Transverse colon (tissue), 4 donors: ENCODE measurements around the gene GPD2. TPM values are rescaled to one million over a fixed set of nuclear protein-coding genes. Genes with fewer than 3 reads are reported as not detected.

Experiments
- DNase-seq: peaks from one replicate; pipeline ENCODE4 v3.0.0-alpha.2; 2019
- H3K27ac ChIP-seq, 4 donors: fragments of 200-600 bp; sonication (generic); 2 replicates each; pipeline ENCODE4 v1.5.1; 2016 to 2018; ENCODE audit warnings: inconsistent platforms in 4 of 4
- H3K27me3 ChIP-seq: fragments of 200-600 bp; sonication (generic); 2 replicates; pipeline ENCODE4 v1.5.1; 2017; ENCODE audit warnings: inconsistent platforms
- H3K36me3 ChIP-seq, 4 donors: fragments of 200-600 bp; sonication (generic); 2 replicates each; pipeline ENCODE4 v1.5.1; 2017 to 2019; ENCODE audit warnings: inconsistent platforms in 4 of 4
- H3K4me1 ChIP-seq, 4 donors: fragments of 200-600 bp; sonication (generic); 2 replicates each; pipeline ENCODE4 v1.5.1; 2017 to 2020; ENCODE audit warnings: inconsistent platforms in 4 of 4
- H3K4me3 ChIP-seq, 4 donors: fragments of 200-600 bp; sonication (generic); 1 replicate in 1 of 4; 2 replicates in 3 of 4; pipeline versions ENCODE4 v1.5.1 to v1.6.1; 2017 to 2019; ENCODE audit warnings: inconsistent platforms in 4 of 4
- H3K9me3 ChIP-seq, 2 donors: fragments of 200-600 bp; sonication (generic); 2 replicates each; pipeline ENCODE4 v1.5.1; 2017 to 2019; ENCODE audit warnings: inconsistent platforms in 2 of 2
- CTCF ChIP-seq, 5 experiments: fragments of 200-600 bp in 3 of 5; fragments of 450-650 bp in 2 of 5; sonication (generic) in 3 of 5; IDR thresholded peaks; 1 replicate in 2 of 5; 2 replicates in 3 of 5; pipeline ENCODE4 v1.5.1; 2016 to 2017; ENCODE audit warnings: antibody characterized with exemption in 5 of 5, inconsistent platforms in 3 of 5, mild to moderate bottlenecking in 2 of 5, moderate library complexity in 1 of 5
- EP300 ChIP-seq: sonication (generic); formaldehyde crosslinking; IDR thresholded peaks from one replicate; pipeline ENCODE4 v1.6.1; 2017; ENCODE audit warnings: antibody characterized with exemption, low read depth
- POLR2A ChIP-seq: fragments of 450-650 bp; IDR thresholded peaks from one replicate; pipeline ENCODE4 v1.6.1; 2016; ENCODE audit warnings: antibody characterized with exemption, mild to moderate bottlenecking, moderate library complexity
- POLR2AphosphoS5 ChIP-seq, 3 donors: sonication (generic); formaldehyde crosslinking; IDR thresholded peaks; one replicate each; pipeline ENCODE4 v1.6.1; 2016; ENCODE audit warnings: antibody characterized with exemption in 3 of 3
- WGBS, 2 donors: methylation state at CpG; one replicate each; pipeline ENCODE4 v1.1.5; 2018; ENCODE audit warnings: low coverage in 1 of 2; 5-methylcytosine and 5-hydroxymethylcytosine counted together
- in situ Hi-C, 4 donors: fragments of 200-750 bp; cut with MboI; loops; one replicate each; pipeline versions ENCODE4 v1.15.0 to v1.15.1; 2017; ENCODE audit warnings: low sequenced_read_pairs in 3 of 4, low pct_ligation_motif_present in 1 of 4, low pct_unique_long_range_greater_than_20kb in 1 of 4
- intact Hi-C: fragments of 100-400 bp; cut with DNase I; formaldehyde crosslinking; loops from one replicate; pipeline ENCODE4 v1.15.1; 2023; ENCODE audit warnings: low total_unique reads
- total RNA-seq, 4 donors: library from RNA; depleted of rRNA; stranded (reverse); fragments of >200 nt; gene quantifications; one replicate each; pipeline ENCODE4 v1.1.0, GENCODE V29; 2016

GPD2 gene
- total RNA-seq, 4 donors from 2014 or later = 65.5 to 161 (median 98.6) TPM

GRCh38 chr2:156398176-156398575 lies 38.0 kb upstream of the GPD2 start:
- intact Hi-C loops (no loop called here), in situ Hi-C loops (loop anchor here in 1 of 4 donors (10.0 kb wide), 1 partner anchor 53 kb away; no protein-coding TSS in a partner anchor)
- Histone ChIP-seq H3K4me3 (no peak overlapping the region), H3K27ac (no peak overlapping the region), H3K9me3 (no peaks in the 10 kb centered on the region), H3K4me1 (peaks cover 4 to 21% (median 13%) of the 10 kb centered on the region in 4 donors), H3K36me3 (no peaks in the 10 kb centered on the region), H3K27me3 (no peaks in the 10 kb centered on the region)
- no peak for TF ChIP-seq POLR2A
- TF ChIP-seq POLR2AphosphoS5 (IDR thresholded peaks at IDR 0.05) = no peak
- no peak for TF ChIP-seq CTCF (IDR thresholded peaks at IDR 0.05)
- WGBS, 2 donors = 83% methylated on average over 2 to 5 of the region's 5 CpGs
- no peak for DNase-seq

GRCh38 chr2:156399224-156399949 lies 36.8 kb upstream of the GPD2 start:
- no peaks in the 10 kb centered on the region for H3K36me3 ChIP-seq
- intact Hi-C loops = no loop called here
- no peaks in the 10 kb centered on the region for H3K27me3 ChIP-seq
- H3K9me3 ChIP-seq = no peaks in the 10 kb centered on the region
- WGBS, 2 donors = 31 to 47% methylated on average over 5 to 10 of the region's 10 CpGs
- TF ChIP-seq EP300 = no peak
- TF ChIP-seq CTCF (IDR thresholded peaks at IDR 0.05) = no peak
- TF ChIP-seq POLR2A = no peak
- no peak for TF ChIP-seq POLR2AphosphoS5 (IDR thresholded peaks at IDR 0.05)
- peaks cover 4 to 21% (median 13%) of the 10 kb centered on the region in 4 donors for H3K4me1 ChIP-seq
- DNase-seq = no peak
- peak overlapping the region; percentile 31 to 76 (median 63) for H3K4me3 ChIP-seq
- H3K27ac ChIP-seq = peak overlapping the region; percentile 90 to 95 (median 92)
- in situ Hi-C loops = loop anchor here in 1 of 4 donors (10.0 kb wide), 1 partner anchor 55 kb away; no protein-coding TSS in a partner anchor

GRCh38 chr2:156399950-156400705 lies 36.1 kb upstream of the GPD2 start:
- peak in 2 of 3 donors; percentile 19 to 21 for TF ChIP-seq POLR2AphosphoS5 (IDR thresholded peaks at IDR 0.05)
- no peak for TF ChIP-seq EP300
- peak; percentile 23 for TF ChIP-seq POLR2A
- TF ChIP-seq CTCF (IDR thresholded peaks at IDR 0.05) = no peak
- no peaks in the 10 kb centered on the region for H3K27me3 ChIP-seq
- DNase-seq = peak; percentile 81
- in situ Hi-C loops = loop anchor here in 1 of 4 donors (10.0 to 25.0 kb wide), 2 partner anchors 55 to 487 kb away; no protein-coding TSS in a partner anchor
- peak overlapping the region; percentile 90 to 95 (median 92) for H3K27ac ChIP-seq
- intact Hi-C loops = loop anchor here (2.0 kb wide), 1 partner anchor 65 kb away; no protein-coding TSS in a partner anchor
- WGBS, 2 donors = 0% methylated on average over 8 to 35 of the region's 36 CpGs
- H3K9me3 ChIP-seq = no peaks in the 10 kb centered on the region
- H3K36me3 ChIP-seq = no peaks in the 10 kb centered on the region
- peaks cover 4 to 21% (median 13%) of the 10 kb centered on the region in 4 donors for H3K4me1 ChIP-seq
- peak overlapping the region; percentile 31 to 76 (median 63) for H3K4me3 ChIP-seq
